D721Med (cell line): ENCODE measurements around the gene PDE4B.
"Not testable (repeated sequence)": the region's sequence is repeated elsewhere in the genome, so short reads cannot be mapped to it uniquely, and the experiment has no call there.

Source experiments
- DNase-seq: peaks from one replicate; pipeline ENCODE4 v3.0.0; 2011; ENCODE audit warnings: low spot score; ENCODE audit not compliant: insufficient read length
- FAIRE-seq: peaks from 2 replicates; lab custom pipeline; 2011; peaks lifted over from hg19 to GRCh38; lab: Jason Lieb, UNC
- TF ChIP-seq, protein P1 (sequence below): IDR thresholded peaks from 2 replicates; pipeline ENCODE4 v1.5.1; 2012; ENCODE audit warnings: mild to moderate bottlenecking, control low read depth; ENCODE audit not compliant: insufficient read depth; ENCODE audit errors: missing control alignments

PDE4B gene

DNA sequence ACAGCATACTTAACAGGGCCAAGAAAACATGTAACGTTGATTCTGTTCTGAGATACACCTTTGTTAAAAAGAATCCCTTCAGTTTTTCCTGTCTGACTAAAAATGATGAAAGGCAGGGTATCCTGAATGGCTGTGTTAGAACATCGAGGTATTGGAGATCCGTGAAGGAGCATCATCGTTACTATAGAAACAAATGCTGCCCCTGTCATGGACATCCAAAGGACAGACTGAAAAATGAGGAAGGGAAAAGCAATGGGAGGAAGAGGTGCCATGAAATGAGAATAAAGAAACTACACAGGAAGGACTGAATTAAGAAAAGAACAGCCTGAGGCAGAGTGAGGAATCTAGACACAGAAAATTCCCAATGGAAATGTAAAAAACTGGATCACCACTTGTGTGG lies 257.9 kb downstream of the PDE4B start:
- no peak for DNase-seq
- no peak for FAIRE-seq
- TF ChIP-seq, protein P1, sequence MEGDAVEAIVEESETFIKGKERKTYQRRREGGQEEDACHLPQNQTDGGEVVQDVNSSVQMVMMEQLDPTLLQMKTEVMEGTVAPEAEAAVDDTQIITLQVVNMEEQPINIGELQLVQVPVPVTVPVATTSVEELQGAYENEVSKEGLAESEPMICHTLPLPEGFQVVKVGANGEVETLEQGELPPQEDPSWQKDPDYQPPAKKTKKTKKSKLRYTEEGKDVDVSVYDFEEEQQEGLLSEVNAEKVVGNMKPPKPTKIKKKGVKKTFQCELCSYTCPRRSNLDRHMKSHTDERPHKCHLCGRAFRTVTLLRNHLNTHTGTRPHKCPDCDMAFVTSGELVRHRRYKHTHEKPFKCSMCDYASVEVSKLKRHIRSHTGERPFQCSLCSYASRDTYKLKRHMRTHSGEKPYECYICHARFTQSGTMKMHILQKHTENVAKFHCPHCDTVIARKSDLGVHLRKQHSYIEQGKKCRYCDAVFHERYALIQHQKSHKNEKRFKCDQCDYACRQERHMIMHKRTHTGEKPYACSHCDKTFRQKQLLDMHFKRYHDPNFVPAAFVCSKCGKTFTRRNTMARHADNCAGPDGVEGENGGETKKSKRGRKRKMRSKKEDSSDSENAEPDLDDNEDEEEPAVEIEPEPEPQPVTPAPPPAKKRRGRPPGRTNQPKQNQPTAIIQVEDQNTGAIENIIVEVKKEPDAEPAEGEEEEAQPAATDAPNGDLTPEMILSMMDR, result no peak

DNA sequence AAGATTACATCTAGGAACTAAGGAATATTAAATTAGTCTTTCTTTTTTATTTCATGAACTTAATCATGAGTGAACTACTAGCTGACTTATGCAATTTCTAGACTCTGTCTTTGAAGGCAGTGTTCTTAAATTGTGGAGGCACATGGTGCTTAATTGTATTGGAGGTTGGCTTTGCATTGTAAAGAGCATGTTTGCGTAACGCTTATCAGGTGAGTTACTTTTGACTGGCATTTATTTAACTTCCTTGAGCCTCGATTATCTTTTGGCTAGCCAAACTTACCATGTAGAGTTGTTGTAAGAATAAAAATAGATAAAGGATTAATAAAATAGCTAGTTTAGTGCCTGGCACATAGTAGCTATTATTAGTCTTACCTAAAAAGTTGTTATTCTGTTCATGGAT lies 262.4 kb downstream of the PDE4B start:
- TF ChIP-seq, protein P1, result no peak

DNA sequence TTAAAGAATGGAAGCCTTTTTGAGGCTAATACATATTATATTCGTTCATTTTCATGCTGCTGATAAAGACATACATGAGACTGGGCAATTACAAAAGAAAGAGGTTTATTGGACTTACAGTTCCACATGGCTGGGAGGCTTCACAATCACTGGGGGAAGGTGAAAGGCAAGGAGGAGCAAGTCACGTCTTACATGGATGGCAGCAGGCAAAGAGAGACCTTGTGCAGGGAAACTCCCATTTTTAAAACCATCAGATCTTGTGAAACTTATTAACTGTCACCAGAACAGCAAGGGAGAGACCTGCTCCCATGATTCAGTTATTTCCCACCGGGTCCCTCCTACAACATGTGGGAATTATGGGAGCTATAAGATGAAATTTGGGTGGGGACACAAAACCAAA lies 264.8 kb downstream of the PDE4B start:
- not testable (repeated sequence) for DNase-seq, FAIRE-seq

More for the DNA sequence above, 262.4 kb downstream of the PDE4B start:
- FAIRE-seq (no peak), DNase-seq (no peak)

DNA sequence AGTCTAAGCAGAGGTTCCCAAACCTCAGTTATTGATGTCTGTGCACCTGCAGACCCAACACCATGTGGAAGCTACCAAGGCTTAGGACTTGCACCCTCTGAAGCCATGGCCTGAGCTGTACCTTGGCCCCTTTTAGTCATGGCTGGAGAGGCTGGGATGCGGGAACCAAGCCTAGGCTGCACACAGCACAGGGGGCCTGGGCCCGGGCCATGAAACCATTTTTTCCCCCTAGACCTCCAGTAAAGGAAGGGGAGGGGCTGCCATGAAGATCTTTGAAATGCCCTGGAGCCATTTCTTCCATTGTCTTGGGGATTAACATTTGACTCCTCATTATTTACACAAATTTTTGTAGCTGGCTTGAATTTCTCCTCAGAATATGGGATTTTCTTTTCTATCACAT lies 265.9 kb downstream of the PDE4B start:
- TF ChIP-seq, protein P1, result no peak
- DNase-seq, result no peak
- no peak for FAIRE-seq

DNA sequence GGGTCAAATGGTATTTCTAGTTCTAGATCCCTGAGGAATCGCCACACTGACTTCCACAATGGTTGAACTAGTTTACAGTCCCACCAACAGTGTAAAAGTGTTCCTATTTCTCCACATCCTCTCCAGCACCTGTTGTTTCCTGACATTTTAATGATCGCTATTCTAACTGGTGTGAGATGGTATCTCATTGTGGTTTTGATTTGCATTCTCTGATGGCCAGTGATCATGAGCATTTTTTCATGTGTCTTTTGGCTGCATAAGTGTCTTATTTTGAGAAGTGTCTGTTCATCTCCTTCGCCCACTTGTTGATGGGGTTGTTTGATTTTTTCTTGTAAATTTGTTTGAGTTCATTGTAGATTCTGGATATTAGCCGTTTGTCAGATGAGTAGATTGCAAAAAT lies 274.5 kb downstream of the PDE4B start:
- not testable (repeated sequence) for DNase-seq, FAIRE-seq

DNA sequence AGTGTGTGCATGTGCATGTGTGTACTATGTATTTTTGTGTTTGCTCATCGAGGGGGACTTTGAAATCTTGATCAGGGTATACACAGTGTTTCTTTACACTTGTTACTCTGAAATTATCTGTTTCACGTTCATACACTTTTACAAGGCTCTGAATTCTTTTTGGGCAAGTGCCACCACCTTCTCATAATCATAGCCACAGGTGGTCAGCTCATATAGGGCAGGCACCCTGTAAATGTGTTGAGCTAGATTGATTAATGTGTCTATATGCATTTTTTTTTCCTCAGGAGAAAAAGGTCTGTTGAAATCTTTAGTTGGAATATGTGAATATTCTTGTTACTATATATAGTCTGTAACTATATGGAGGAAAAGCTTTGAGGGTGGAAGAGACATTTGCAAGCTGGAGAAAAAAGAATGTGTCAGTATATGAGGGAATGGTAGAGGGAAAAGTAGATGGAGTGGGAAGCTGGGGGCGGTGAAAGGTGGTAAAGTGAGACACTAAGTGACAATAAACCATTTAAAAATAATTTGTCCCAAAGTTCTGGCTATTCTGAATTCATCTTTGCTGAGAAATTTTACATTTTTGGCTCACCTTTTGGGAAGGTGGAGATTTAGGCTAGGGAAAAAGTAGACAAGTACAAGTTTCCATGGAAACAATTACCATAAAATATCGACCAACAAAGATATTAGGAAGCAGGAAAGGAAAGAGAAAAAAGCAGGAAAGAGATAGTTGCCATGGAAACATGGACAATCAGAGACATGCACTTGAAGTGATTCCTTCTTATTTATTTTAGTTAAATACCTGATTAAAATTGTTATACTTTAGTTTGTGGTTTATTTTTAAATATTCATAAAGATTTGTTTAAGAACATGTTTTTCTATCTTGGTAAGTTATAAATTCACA lies 277.5 kb downstream of the PDE4B start:
- FAIRE-seq, result no peak
- TF ChIP-seq, protein P1, result no peak
- no peak for DNase-seq

DNA sequence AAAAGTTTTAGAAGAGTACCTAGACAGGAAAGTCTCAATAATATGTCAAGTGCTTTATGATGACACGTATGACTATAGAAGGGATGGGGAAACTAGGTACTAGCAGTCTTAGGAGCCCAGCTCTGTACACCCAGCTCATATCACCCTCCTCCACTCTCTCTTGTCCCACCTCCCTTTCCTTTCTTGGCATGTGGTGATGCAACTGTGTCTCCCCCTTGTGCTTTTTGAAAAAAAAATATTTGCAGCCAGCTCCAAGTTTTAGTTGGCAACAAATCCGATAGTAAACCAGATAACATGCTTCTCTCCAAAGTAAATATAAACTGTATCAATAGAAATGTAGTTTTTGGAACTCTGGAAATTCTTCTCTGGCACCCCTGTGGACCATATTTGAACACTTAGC lies 280.7 kb downstream of the PDE4B start:
- TF ChIP-seq, protein P1, result no peak
- DNase-seq (no peak), FAIRE-seq (no peak)

DNA sequence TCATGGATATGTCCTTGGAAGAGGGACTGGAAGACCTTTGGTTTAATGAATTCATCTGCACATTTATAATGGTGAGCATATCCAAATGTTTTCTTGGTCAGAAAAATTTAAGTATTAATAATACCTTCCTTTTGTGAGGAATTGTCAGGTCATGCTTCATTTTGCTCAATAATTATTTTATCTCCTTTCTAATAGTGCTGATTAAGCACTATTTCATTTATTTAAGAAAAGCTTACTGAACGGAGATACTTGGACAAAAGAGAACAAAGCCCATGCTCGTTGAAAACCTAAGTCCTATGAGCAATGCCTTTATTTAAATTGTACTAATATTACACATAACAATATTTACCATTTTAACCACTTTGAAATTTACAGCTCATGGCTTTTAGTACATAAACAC lies 281.5 kb downstream of the PDE4B start:
- DNase-seq, result no peak
- no peak for FAIRE-seq

More for the DNA sequence above, 281.5 kb downstream of the PDE4B start:
- TF ChIP-seq, protein P1, result no peak
